Muscle of leg (tissue), 11 donors: ENCODE measurements around the gene SIRPD. TPM values are rescaled to one million over a fixed set of nuclear protein-coding genes. Genes with fewer than 3 reads are reported as not detected.

Source experiments
- DNase-seq: peaks from one replicate; pipeline ENCODE4 v3.0.0; 2013
- H3K27ac ChIP-seq: one replicate; pipeline ENCODE4 v1.5.1; 2013; ENCODE audit warnings: mild to moderate bottlenecking, low read length, control low read depth
- H3K27me3 ChIP-seq: one replicate; pipeline ENCODE4 v1.6.1; 2013; ENCODE audit warnings: low read length; ENCODE audit not compliant: control insufficient read depth, insufficient read depth
- H3K36me3 ChIP-seq: one replicate; pipeline ENCODE4 v1.6.1; 2013; ENCODE audit warnings: low read length; ENCODE audit not compliant: control insufficient read depth, insufficient read depth
- H3K4me1 ChIP-seq: one replicate; pipeline ENCODE4 v1.6.1; 2013; ENCODE audit warnings: low read length; ENCODE audit not compliant: control insufficient read depth, insufficient read depth
- H3K4me3 ChIP-seq: one replicate; pipeline ENCODE4 v1.5.1; 2013; ENCODE audit warnings: low read length, control low read depth
- H3K9me3 ChIP-seq: replicated peaks from 2 replicates; pipeline ENCODE4 v1.6.1; 2013; ENCODE audit warnings: low read depth, low read length; ENCODE audit not compliant: control insufficient read depth
- WGBS: methylation state at CpG from one replicate; pipeline ENCODE4 v1.1.5; 2013; ENCODE audit warnings: missing lambda C conversion rate; ENCODE audit not compliant: insufficient coverage; 5-methylcytosine and 5-hydroxymethylcytosine counted together
- polyA plus RNA-seq, 8 donors: library from polyadenylated mRNA; unstranded; fragments of 120-200 nt; gene quantifications; one replicate each; pipeline versions ENCODE4 v1.2.1 to v1.2.3, GENCODE V29; 2013; ENCODE audit warnings: inconsistent platforms in 1 of 8, low replicate concordance in 1 of 8; ENCODE audit not compliant: insufficient read length in 8 of 8, insufficient read depth in 1 of 8
- total RNA-seq: library from RNA; stranded (reverse); fragments of 120-200 nt; gene quantifications from one replicate; pipeline ENCODE4 v1.2.4, GENCODE V29; 2013

SIRPD gene
- total and polyA plus RNA-seq, 9 donors, result not detected

- Histone ChIP-seq H3K27me3 (no peaks in the 10 kb centered on the region), H3K36me3 (no peaks in the 10 kb centered on the region), H3K27ac (no peak overlapping the region), H3K9me3 (peaks cover 3% of the 10 kb centered on the region), H3K4me1 (no peaks in the 10 kb centered on the region), H3K4me3 (no peak overlapping the region)
- DNase-seq, result no peak
- no CpG with 5 or more reads among the region's 1 CpG for WGBS
Observed at GRCh38 chr20:1526310-1526709, 31.2 kb downstream of the SIRPD start.

- 23% methylated on average over 4 of the region's 4 CpGs for WGBS
- peak; percentile 26 for DNase-seq
- no peaks in the 10 kb centered on the region for H3K27me3 ChIP-seq
- no peaks in the 10 kb centered on the region for H3K36me3 ChIP-seq
- no peak overlapping the region for H3K27ac ChIP-seq
- H3K4me1 ChIP-seq, result no peaks in the 10 kb centered on the region
- peaks cover 3% of the 10 kb centered on the region for H3K9me3 ChIP-seq
- no peak overlapping the region for H3K4me3 ChIP-seq
Observed at GRCh38 chr20:1524004-1524403, 33.5 kb downstream of the SIRPD start.

- peaks cover 5% of the 10 kb centered on the region for H3K27me3 ChIP-seq
Observed at GRCh38 chr20:1517010-1517409, 40.5 kb downstream of the SIRPD start.

GRCh38 chr20:1513801-1514200 is 43.7 kb downstream of the SIRPD start:
- Histone ChIP-seq H3K4me3 (no peak overlapping the region), H3K36me3 (no peaks in the 10 kb centered on the region), H3K27ac (no peak overlapping the region), H3K9me3 (no peaks in the 10 kb centered on the region), H3K27me3 (peaks cover 5% of the 10 kb centered on the region), H3K4me1 (peaks cover 3% of the 10 kb centered on the region)
- no peak for DNase-seq
- no CpG with 5 or more reads among the region's 1 CpG for WGBS

More at GRCh38 chr20:1517010-1517409, 40.5 kb downstream of the SIRPD start:
- 73% methylated on average over 3 of the region's 5 CpGs for WGBS
- DNase-seq, result no peak
- H3K36me3 ChIP-seq, result no peaks in the 10 kb centered on the region
- H3K27ac ChIP-seq, result no peak overlapping the region
- H3K4me3 ChIP-seq, result no peak overlapping the region
- H3K9me3 ChIP-seq, result no peaks in the 10 kb centered on the region
- no peaks in the 10 kb centered on the region for H3K4me1 ChIP-seq

GRCh38 chr20:1509237-1509636 is 48.3 kb downstream of the SIRPD start:
- WGBS, result 23% methylated on average over 6 of the region's 9 CpGs
- H3K9me3 ChIP-seq, result no peaks in the 10 kb centered on the region
- peaks cover 4% of the 10 kb centered on the region for H3K27me3 ChIP-seq
- peak; percentile 17 for DNase-seq
- no peak overlapping the region for H3K4me3 ChIP-seq
- H3K27ac ChIP-seq, result no peak overlapping the region
- H3K4me1 ChIP-seq, result peaks cover 3% of the 10 kb centered on the region
- H3K36me3 ChIP-seq, result no peaks in the 10 kb centered on the region

GRCh38 chr20:1508574-1508973 is 48.9 kb downstream of the SIRPD start:
- Histone ChIP-seq H3K4me3 (no peak overlapping the region), H3K27ac (no peak overlapping the region), H3K4me1 (peaks cover 3% of the 10 kb centered on the region), H3K36me3 (no peaks in the 10 kb centered on the region), H3K9me3 (no peaks in the 10 kb centered on the region), H3K27me3 (peaks cover 4% of the 10 kb centered on the region)
- no peak for DNase-seq

GRCh38 chr20:1507276-1507675 is 50.2 kb downstream of the SIRPD start:
- WGBS, result no CpG with 5 or more reads among the region's 3 CpGs
- H3K4me3 ChIP-seq, result no peak overlapping the region
- H3K4me1 ChIP-seq, result peaks cover 3% of the 10 kb centered on the region
- H3K9me3 ChIP-seq, result no peaks in the 10 kb centered on the region
- no peak overlapping the region for H3K27ac ChIP-seq
- H3K36me3 ChIP-seq, result no peaks in the 10 kb centered on the region
- DNase-seq, result no peak
- H3K27me3 ChIP-seq, result peaks cover 2% of the 10 kb centered on the region

- H3K36me3 ChIP-seq, result no peaks in the 10 kb centered on the region
- no peak overlapping the region for H3K4me3 ChIP-seq
- H3K27ac ChIP-seq, result no peak overlapping the region
- H3K27me3 ChIP-seq, result peaks cover 2% of the 10 kb centered on the region
- no CpG with 5 or more reads among the region's 1 CpG for WGBS
- no peaks in the 10 kb centered on the region for H3K4me1 ChIP-seq
- no peaks in the 10 kb centered on the region for H3K9me3 ChIP-seq
- DNase-seq, result no peak
Observed at GRCh38 chr20:1505871-1506270, 51.6 kb downstream of the SIRPD start.

GRCh38 chr20:1505361-1505760 is 52.1 kb downstream of the SIRPD start:
- Histone ChIP-seq H3K4me3 (no peak overlapping the region), H3K4me1 (no peaks in the 10 kb centered on the region), H3K27ac (no peak overlapping the region), H3K9me3 (no peaks in the 10 kb centered on the region), H3K27me3 (peaks cover 2% of the 10 kb centered on the region), H3K36me3 (no peaks in the 10 kb centered on the region)
- no peak for DNase-seq
- WGBS, result 100% methylated on average over 1 of the region's 3 CpGs

- no peaks in the 10 kb centered on the region for H3K4me1 ChIP-seq
- no peak overlapping the region for H3K27ac ChIP-seq
- H3K9me3 ChIP-seq, result no peaks in the 10 kb centered on the region
- DNase-seq, result peak; percentile 72
- H3K27me3 ChIP-seq, result peaks cover 2% of the 10 kb centered on the region
- WGBS, result no CpG with 5 or more reads among the region's 8 CpGs
- H3K36me3 ChIP-seq, result no peaks in the 10 kb centered on the region
- H3K4me3 ChIP-seq, result no peak overlapping the region
Observed at GRCh38 chr20:1503564-1504227, 53.8 kb downstream of the SIRPD start.

- Histone ChIP-seq H3K36me3 (no peaks in the 10 kb centered on the region), H3K9me3 (no peaks in the 10 kb centered on the region), H3K27ac (no peak overlapping the region), H3K4me3 (no peak overlapping the region), H3K4me1 (no peaks in the 10 kb centered on the region), H3K27me3 (no peaks in the 10 kb centered on the region)
- DNase-seq, result no peak
- WGBS, result 50% methylated on average over 1 of the region's 3 CpGs
Observed at GRCh38 chr20:1500496-1500895, 57.0 kb downstream of the SIRPD start.
